GM19043 (cell line): ENCODE data around the gene SIK3.
"Not testable (repeated sequence)": the region's sequence is repeated elsewhere in the genome, so short reads cannot be mapped to it uniquely, and the experiment has no call there.

Experiments used
- ATAC-seq: cut with Tn5 transposase; IDR thresholded peaks from one replicate; pipeline ENCODE4 v1.9.1; 2021; ENCODE audit warnings: low read depth; ENCODE audit not compliant: unreplicated experiment

SIK3 gene

GRCh38 chr11:117050121-117050520, 48.1 kb downstream of the SIK3 start:
- not testable (repeated sequence) for ATAC-seq

GRCh38 chr11:117046627-117047026, 51.6 kb downstream of the SIK3 start:
- ATAC-seq, result not testable (repeated sequence)

GRCh38 chr11:117045956-117046355, 52.3 kb downstream of the SIK3 start:
- no peak for ATAC-seq

- ATAC-seq, result no peak
Observed at GRCh38 chr11:117045196-117045595, 53.0 kb downstream of the SIK3 start.

GRCh38 chr11:117044287-117045035, 53.8 kb downstream of the SIK3 start:
- no peak for ATAC-seq

- ATAC-seq, result no peak
Observed at GRCh38 chr11:117042689-117043088, 55.5 kb downstream of the SIK3 start.

GRCh38 chr11:117039900-117040299, 58.3 kb downstream of the SIK3 start:
- ATAC-seq, result no peak

- ATAC-seq, result no peak
Observed at GRCh38 chr11:117039270-117039669, 59.0 kb downstream of the SIK3 start.

- no peak for ATAC-seq
Observed at GRCh38 chr11:117037975-117038350, 60.3 kb downstream of the SIK3 start.

- no peak for ATAC-seq
Observed at GRCh38 chr11:117037279-117037974, 60.8 kb downstream of the SIK3 start.

GRCh38 chr11:117034901-117035300, 63.3 kb downstream of the SIK3 start:
- no peak for ATAC-seq

GRCh38 chr11:117026593-117027330, 71.5 kb downstream of the SIK3 start:
- no peak for ATAC-seq

GRCh38 chr11:117023707-117024106, 74.5 kb downstream of the SIK3 start:
- ATAC-seq, result not testable (repeated sequence)

GRCh38 chr11:117023178-117023577, 75.0 kb downstream of the SIK3 start:
- no peak for ATAC-seq

- no peak for ATAC-seq
Observed at GRCh38 chr11:117022526-117022925, 75.7 kb downstream of the SIK3 start.

- ATAC-seq, result no peak
Observed at GRCh38 chr11:117020869-117021564, 77.2 kb downstream of the SIK3 start.

- no peak for ATAC-seq
Observed at GRCh38 chr11:117020287-117020686, 77.9 kb downstream of the SIK3 start.

GRCh38 chr11:117019871-117020270, 78.4 kb downstream of the SIK3 start:
- no peak for ATAC-seq

- no peak for ATAC-seq
Observed at GRCh38 chr11:117017456-117017855, 80.8 kb downstream of the SIK3 start.

- no peak for ATAC-seq
Observed at GRCh38 chr11:117016747-117017146, 81.5 kb downstream of the SIK3 start.

GRCh38 chr11:117016246-117016645, 82.0 kb downstream of the SIK3 start:
- ATAC-seq, result no peak
